Measurements from ENCODE around the gene SUSD3.

The SUSD3 gene

DNA sequence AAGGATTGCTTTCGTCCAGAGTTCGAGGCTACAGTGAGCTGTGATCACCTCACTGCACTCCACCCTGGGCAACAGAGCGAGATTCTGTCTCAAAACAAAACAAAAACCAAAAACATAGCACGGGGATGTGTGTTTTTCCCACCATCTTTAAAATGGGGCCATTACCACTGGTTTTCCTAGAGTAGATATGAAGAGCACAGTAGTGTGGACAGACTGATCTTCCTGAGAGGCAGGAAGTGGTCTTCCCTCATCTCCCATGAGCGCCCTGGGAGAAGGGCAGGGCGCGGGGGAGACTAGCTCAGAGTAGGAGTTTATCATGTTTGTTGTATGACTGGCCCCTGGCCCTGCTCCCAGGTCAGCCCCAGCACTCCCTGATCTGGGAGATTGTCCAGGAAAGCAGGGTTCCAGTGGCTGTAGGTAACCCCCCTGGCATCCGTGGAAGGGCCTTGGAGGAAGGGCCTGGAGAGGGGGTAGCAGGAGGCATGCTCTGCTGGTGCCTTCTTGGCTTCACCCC, 2.3 kb downstream of the SUSD3 start:
- H3K4me3 ChIP-seq (ENCODE audit: low read depth, low read length), result no peak overlapping the region
- CTCF ChIA-PET, result interaction anchor here (0.6 kb wide), 1 partner anchor 583 kb away, joined by 3 read pairs; no protein-coding TSS in a partner anchor
- no peak for DNase-seq (ENCODE audit: low read depth, low spot score)

DNA sequence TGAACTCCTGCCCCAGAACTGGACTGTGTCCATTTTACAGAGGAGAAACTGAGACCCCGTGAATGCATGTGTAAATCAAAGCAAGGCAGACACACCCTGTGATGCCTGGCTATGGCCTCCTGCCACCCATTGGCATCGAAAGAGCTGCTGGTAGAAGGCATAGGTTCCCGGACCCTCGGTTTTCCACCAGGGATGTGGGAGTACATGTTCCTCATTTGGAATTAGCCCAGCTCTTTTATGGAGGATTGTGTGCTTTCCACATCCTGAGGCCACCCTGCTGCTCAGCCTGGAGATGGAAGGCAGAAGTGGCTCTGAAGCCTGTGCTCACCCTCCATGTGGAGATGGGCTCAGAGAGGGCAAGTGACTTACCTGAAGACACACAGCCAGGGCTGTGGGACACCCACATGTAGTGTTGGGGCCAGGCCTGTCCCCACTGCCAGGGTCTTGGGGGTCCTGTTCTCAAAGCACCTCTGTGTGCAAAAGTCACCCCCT, 2.8 kb downstream of the SUSD3 start:
- DNase-seq (ENCODE audit: low read depth, low spot score), result no peak
- CTCF ChIA-PET, result no interaction called here
- POLR2A ChIA-PET, result no interaction called here
- TF ChIP-seq, protein P1, sequence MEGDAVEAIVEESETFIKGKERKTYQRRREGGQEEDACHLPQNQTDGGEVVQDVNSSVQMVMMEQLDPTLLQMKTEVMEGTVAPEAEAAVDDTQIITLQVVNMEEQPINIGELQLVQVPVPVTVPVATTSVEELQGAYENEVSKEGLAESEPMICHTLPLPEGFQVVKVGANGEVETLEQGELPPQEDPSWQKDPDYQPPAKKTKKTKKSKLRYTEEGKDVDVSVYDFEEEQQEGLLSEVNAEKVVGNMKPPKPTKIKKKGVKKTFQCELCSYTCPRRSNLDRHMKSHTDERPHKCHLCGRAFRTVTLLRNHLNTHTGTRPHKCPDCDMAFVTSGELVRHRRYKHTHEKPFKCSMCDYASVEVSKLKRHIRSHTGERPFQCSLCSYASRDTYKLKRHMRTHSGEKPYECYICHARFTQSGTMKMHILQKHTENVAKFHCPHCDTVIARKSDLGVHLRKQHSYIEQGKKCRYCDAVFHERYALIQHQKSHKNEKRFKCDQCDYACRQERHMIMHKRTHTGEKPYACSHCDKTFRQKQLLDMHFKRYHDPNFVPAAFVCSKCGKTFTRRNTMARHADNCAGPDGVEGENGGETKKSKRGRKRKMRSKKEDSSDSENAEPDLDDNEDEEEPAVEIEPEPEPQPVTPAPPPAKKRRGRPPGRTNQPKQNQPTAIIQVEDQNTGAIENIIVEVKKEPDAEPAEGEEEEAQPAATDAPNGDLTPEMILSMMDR (IDR thresholded peaks at IDR 0.05; ENCODE audit: insufficient read depth, low read length, missing control alignments), result no peak
- no peak overlapping the region for H3K4me3 ChIP-seq (ENCODE audit: low read depth, low read length)

More for the DNA sequence above, 2.3 kb downstream of the SUSD3 start:
- TF ChIP-seq, protein P1 (IDR thresholded peaks at IDR 0.05; ENCODE audit: insufficient read depth, low read length, missing control alignments), result no peak
- POLR2A ChIA-PET, result no interaction called here

DNA sequence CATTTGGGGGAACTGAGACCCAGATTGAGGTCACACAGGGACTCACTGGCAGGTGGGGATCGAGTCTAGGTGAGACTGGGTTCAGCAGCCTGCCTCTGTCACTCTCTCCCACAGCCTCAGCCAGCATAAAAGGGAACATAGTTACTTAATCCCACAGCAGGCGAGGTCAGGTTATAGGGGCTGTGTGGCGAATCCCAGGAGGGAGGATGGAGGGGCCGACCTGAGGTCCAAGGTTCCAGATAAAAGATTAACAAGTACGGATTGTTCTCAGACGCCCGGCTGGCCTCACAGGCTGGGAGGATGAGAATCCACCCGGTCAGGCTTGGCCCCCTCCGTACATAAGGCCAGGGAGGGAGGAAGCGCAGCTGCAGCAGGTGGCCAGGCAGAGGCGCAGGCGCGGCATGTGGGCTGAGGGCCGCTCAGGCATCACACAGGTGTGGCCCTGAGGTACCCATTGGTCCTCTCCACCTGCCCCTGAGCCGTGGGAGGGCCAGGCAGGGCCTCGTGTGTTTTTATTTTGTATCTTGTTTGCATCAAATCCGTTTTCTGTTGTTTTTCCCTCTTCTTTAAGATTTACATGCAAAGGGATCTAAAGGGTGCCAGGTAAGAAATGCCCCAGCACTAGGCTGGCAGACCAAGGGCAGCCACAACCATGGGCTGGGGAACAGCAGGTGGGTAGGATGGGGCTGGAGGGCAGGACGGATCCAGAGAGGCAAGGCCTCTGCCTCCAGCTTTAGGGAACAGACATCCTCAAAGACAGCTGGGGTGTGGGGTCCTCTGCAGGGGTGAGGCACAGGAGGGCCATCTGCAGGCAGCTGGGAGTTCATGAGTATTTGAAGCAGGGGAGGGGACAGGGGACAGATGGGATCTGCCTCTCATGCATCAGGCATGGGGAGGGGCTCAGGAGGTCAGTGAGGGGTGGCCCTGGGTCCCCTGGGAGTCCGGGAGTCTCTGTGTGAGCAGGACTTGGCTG, 3.6 kb downstream of the SUSD3 start:
- TF ChIP-seq, protein P1 (IDR thresholded peaks at IDR 0.05; ENCODE audit: insufficient read depth, low read length, missing control alignments), result no peak
- DNase-seq (ENCODE audit: low read depth, low spot score), result no peak
- ChIA-PET CTCF (no interaction called here), POLR2A (no interaction called here)
- no peak overlapping the region for H3K4me3 ChIP-seq (ENCODE audit: low read depth, low read length)

DNA sequence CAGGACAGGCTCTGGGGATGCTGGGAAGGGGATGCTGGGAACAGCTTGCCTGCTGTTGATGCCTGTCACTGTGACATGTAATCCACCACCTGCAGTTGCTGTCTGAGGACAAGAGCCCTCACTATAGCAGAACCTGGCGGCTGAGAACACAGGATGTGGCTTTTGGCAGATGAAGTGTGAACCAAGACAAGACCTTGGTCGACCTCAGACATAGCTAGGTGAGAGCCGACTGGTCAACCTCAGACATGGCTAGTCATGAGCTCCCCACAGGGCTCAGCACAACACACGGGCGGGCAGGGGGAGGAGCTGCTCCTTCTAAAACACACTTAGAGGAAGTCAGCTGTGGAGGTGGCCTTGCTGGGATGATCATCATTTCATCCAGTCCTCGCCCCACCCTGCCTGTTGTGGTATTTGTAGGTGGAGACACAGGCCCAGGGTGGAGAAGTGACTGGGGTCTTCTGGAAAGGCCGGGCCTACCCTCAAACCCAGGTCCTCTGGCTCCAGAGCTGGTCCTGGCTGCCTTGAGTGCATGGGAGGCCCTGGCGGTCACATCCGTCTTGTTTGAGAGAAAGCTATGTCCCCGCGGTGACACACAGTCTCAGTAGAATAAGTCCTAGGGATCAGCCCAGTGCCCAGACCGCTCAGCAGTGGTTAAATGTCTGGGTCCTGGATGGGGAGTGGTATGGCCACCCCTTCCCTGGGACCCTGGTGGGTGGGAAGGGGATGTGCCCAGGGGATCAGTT, 6.1 kb downstream of the SUSD3 start:
- H3K4me3 ChIP-seq (ENCODE audit: low read depth, low read length), result no peak overlapping the region
- ChIA-PET POLR2A (no interaction called here), CTCF (no interaction called here)
- no peak for DNase-seq (ENCODE audit: low read depth, low spot score)
- TF ChIP-seq, protein P1 (IDR thresholded peaks at IDR 0.05; ENCODE audit: insufficient read depth, low read length, missing control alignments), result no peak

DNA sequence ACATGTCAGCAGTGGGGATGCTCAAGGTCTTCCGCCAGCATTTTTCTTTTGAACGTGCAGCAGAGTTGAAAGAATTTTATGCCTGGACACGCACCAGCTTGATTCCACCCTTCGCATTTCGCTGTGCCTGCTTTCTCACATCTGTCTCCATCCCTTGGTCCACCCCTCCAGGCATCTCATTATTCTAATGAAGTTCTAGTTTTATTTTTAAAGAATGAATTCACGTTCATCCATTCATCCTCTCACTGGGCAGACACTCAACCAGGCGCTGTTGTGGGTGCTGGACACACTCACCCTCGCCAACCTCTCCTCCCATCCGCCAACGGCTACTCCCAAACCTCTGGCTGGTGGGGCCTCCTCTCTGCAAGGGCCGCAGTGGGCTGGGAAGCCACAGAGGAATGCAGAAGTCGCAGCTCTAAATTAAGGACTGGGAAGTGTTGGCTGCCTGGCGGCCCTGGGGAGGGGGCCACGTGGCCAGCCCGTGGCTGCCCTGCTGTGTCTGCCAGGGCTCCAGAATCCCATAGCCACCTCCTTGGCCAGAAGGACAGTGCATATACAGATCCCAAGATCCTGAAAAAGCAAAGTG, 6.7 kb downstream of the SUSD3 start:
- TF ChIP-seq, protein P1 (IDR thresholded peaks at IDR 0.05; ENCODE audit: insufficient read depth, low read length, missing control alignments), result no peak
- ChIA-PET POLR2A (no interaction called here), CTCF (no interaction called here)
- no peak for DNase-seq (ENCODE audit: low read depth, low spot score)
- no peak overlapping the region for H3K4me3 ChIP-seq (ENCODE audit: low read depth, low read length)

Measured in AG04449 (cell line).